Stimulated activated CD4-positive, alpha-beta T cell treated with anti-CD3 and anti-CD28 coated beads, Interleukin-4, amount 100 ng/mL, for 1 hour (primary cell): ENCODE measurements around the gene ANAPC13.

Experiments
- DNase-seq: peaks from one replicate; pipeline ENCODE4 v3.0.0-alpha.2; 2020

Gene ANAPC13

GRCh38 chr3:134448664-134449063 lies 37.1 kb downstream of the ANAPC13 start:
- no peak for DNase-seq

- DNase-seq: no peak
These were observed 38.4 kb downstream of the ANAPC13 start for GRCh38 chr3:134447351-134447750.

- no peak for DNase-seq
These were observed 39.0 kb downstream of the ANAPC13 start for GRCh38 chr3:134446800-134447199.

GRCh38 chr3:134445636-134446035 lies 40.1 kb downstream of the ANAPC13 start:
- DNase-seq: no peak

GRCh38 chr3:134445095-134445494 lies 40.7 kb downstream of the ANAPC13 start:
- DNase-seq: no peak

GRCh38 chr3:134441821-134442220 lies 44.0 kb downstream of the ANAPC13 start:
- no peak for DNase-seq

GRCh38 chr3:134441321-134441720 lies 44.5 kb downstream of the ANAPC13 start:
- DNase-seq: no peak

- no peak for DNase-seq
These were observed 48.5 kb downstream of the ANAPC13 start for GRCh38 chr3:134437211-134437752.

GRCh38 chr3:134432236-134432635 lies 53.5 kb downstream of the ANAPC13 start:
- no peak for DNase-seq

GRCh38 chr3:134430950-134431445 lies 54.8 kb downstream of the ANAPC13 start:
- no peak for DNase-seq

GRCh38 chr3:134430174-134430573 lies 55.6 kb downstream of the ANAPC13 start:
- no peak for DNase-seq

- no peak for DNase-seq
These were observed 57.4 kb downstream of the ANAPC13 start for GRCh38 chr3:134428401-134428800.
